CD8-positive, alpha-beta memory T cell (primary cell): Measurements from ENCODE around the gene ZNF710. TPM values are rescaled to one million over a fixed set of nuclear protein-coding genes. Genes with fewer than 3 reads are reported as not detected.

Experiments used
- CTCF ChIA-PET: fragments of 350-600 bp; sonication (Branson Sonifier 250); formaldehyde crosslinking; loops from one replicate; lab custom pipeline; 2021; ENCODE audit warnings: antibody characterized with exemption; lab: Charles Lee
- POLR2A ChIA-PET: fragments of 350-600 bp; sonication (Branson Sonifier 250); formaldehyde crosslinking; loops from one replicate; lab custom pipeline; 2021; ENCODE audit warnings: antibody characterized with exemption; lab: Charles Lee
- DNase-seq, 5 donors: peaks; one replicate each; pipeline versions ENCODE4 v3.0.0 to v3.0.0-alpha.2; 2020 to 2022; ENCODE audit warnings: mixed read lengths in 1 of 5
- H3K27ac ChIP-seq: one replicate; pipeline ENCODE4 v1.7.0; 2013; ENCODE audit warnings: low read depth, mild to moderate bottlenecking, low read length, moderate library complexity
- H3K27me3 ChIP-seq: 2 replicates; pipeline ENCODE4 v1.7.0; 2013; ENCODE audit warnings: low read length, mild to moderate bottlenecking; ENCODE audit not compliant: insufficient read depth, poor library complexity, severe bottlenecking
- H3K36me3 ChIP-seq: 2 replicates; pipeline ENCODE4 v1.7.0; 2013; ENCODE audit warnings: mild to moderate bottlenecking, low read length, moderate library complexity; ENCODE audit not compliant: insufficient read depth
- H3K4me1 ChIP-seq: 2 replicates; pipeline ENCODE4 v1.7.0; 2013; ENCODE audit warnings: mild to moderate bottlenecking, low read length, moderate library complexity; ENCODE audit not compliant: insufficient read depth
- H3K4me3 ChIP-seq: 2 replicates; pipeline ENCODE4 v1.7.0; 2013; ENCODE audit warnings: mild to moderate bottlenecking, low read length
- H3K9me3 ChIP-seq: 2 replicates; pipeline ENCODE4 v1.7.0; 2013; ENCODE audit warnings: mild to moderate bottlenecking, low read length
- H3K27ac Mint-ChIP-seq, 8 donors: one replicate each; pipeline ENCODE4 v1.8.0; 2020 to 2021; ENCODE audit warnings: mixed read lengths in 8 of 8, mild to moderate bottlenecking in 6 of 8, inconsistent platforms in 3 of 8, moderate library complexity in 3 of 8
- H3K27me3 Mint-ChIP-seq, 2 donors: one replicate each; pipeline ENCODE4 v1.8.0; 2020 to 2021; ENCODE audit warnings: mixed read lengths in 2 of 2, mild to moderate bottlenecking in 1 of 2, moderate library complexity in 1 of 2
- H3K36me3 Mint-ChIP-seq, 3 donors: one replicate each; pipeline ENCODE4 v1.8.0; 2020 to 2021; ENCODE audit warnings: mixed read lengths in 3 of 3, inconsistent platforms in 1 of 3, mild to moderate bottlenecking in 1 of 3
- H3K4me1 Mint-ChIP-seq, 3 donors: one replicate each; pipeline ENCODE4 v1.8.0; 2020 to 2021; ENCODE audit warnings: mixed read lengths in 3 of 3, inconsistent platforms in 1 of 3, mild to moderate bottlenecking in 1 of 3
- H3K4me3 Mint-ChIP-seq, 7 donors: one replicate each; pipeline ENCODE4 v1.8.0; 2020 to 2021; ENCODE audit warnings: mixed read lengths in 7 of 7, mild to moderate bottlenecking in 6 of 7, moderate library complexity in 4 of 7, inconsistent platforms in 2 of 7
- H3K9me3 Mint-ChIP-seq, 5 donors: one replicate each; pipeline ENCODE4 v1.8.0; 2020 to 2022; ENCODE audit warnings: mixed read lengths in 5 of 5, mild to moderate bottlenecking in 3 of 5, moderate library complexity in 2 of 5, inconsistent platforms in 1 of 5
- polyA plus RNA-seq: library from polyadenylated mRNA; unstranded; fragments of 300-500 nt; fragmentation: Illumina TruSeq; gene quantifications from one replicate; pipeline ENCODE4 v1.2.3, GENCODE V29; 2021
- total RNA-seq, 2 experiments: library from RNA; stranded (reverse); gene quantifications; one replicate each; pipeline ENCODE4 v1.2.3, GENCODE V29; 2021

The ZNF710 gene
- total and polyA plus RNA-seq, 3 experiments from 2014 or later, result 2.6 to 13.2 (median 13.2) TPM

- Histone ChIP-seq H3K9me3 (no peaks in the 10 kb centered on the region), H3K36me3 (no peaks in the 10 kb centered on the region), H3K27me3 (no peaks in the 10 kb centered on the region), H3K27ac (peak overlapping the region; percentile 63), H3K4me3 (peak overlapping the region; percentile 52), H3K4me1 (peaks cover 69% of the 10 kb centered on the region)
- H3K27ac Mint-ChIP-seq, result peak overlapping the region; percentile 96 to 100 (median 99)
- ChIA-PET CTCF (interaction anchor here (0.9 to 2.8 kb wide), 9 partner anchors 9 to 122 kb away, joined by 3 to 11 read pairs (median 4); partner anchors contain the start of gene SEMA4B), POLR2A (interaction anchor here (0.8 to 1.5 kb wide), 3 partner anchors 16 to 289 kb away, joined by 3 to 5 read pairs (median 3); partner anchors contain the start of genes AP3S2 and IQGAP1)
- DNase-seq, result peak; percentile 28 to 75 (median 65)
- H3K9me3 Mint-ChIP-seq, result no peaks in the 10 kb centered on the region
- H3K36me3 Mint-ChIP-seq, result peaks cover 0 to 5% (median 0%) of the 10 kb centered on the region in 3 donors
- peaks cover 71 to 87% (median 83%) of the 10 kb centered on the region in 3 donors for H3K4me1 Mint-ChIP-seq
- peak overlapping the region; percentile 87 to 98 (median 89) for H3K4me3 Mint-ChIP-seq
- H3K27me3 Mint-ChIP-seq, result no peaks in the 10 kb centered on the region
These were observed 98.1 kb downstream of the ZNF710 start for GRCh38 chr15:90099072-90099867.

- no peak for DNase-seq
These were observed 99.0 kb downstream of the ZNF710 start for GRCh38 chr15:90099868-90100831.

GRCh38 chr15:90101130-90101968 lies 100.2 kb downstream of the ZNF710 start:
- peak; percentile 19 to 61 (median 29) for DNase-seq
- H3K9me3 Mint-ChIP-seq, result no peaks in the 10 kb centered on the region
- Histone ChIP-seq H3K27me3 (no peaks in the 10 kb centered on the region), H3K4me1 (peaks cover 50% of the 10 kb centered on the region), H3K9me3 (no peaks in the 10 kb centered on the region), H3K4me3 (peak overlapping the region; percentile 68), H3K27ac (peak overlapping the region; percentile 63), H3K36me3 (no peaks in the 10 kb centered on the region)
- CTCF ChIA-PET, result interaction anchor here (1.0 to 1.5 kb wide), 3 partner anchors 14 to 132 kb away, joined by 3 to 8 read pairs (median 4); partner anchors contain the start of gene CIB1
- peak overlapping the region; percentile 96 to 100 (median 99) for H3K27ac Mint-ChIP-seq
- H3K36me3 Mint-ChIP-seq, result peaks cover 0 to 5% (median 0%) of the 10 kb centered on the region in 3 donors
- H3K4me1 Mint-ChIP-seq, result peaks cover 55 to 66% (median 63%) of the 10 kb centered on the region in 3 donors
- H3K27me3 Mint-ChIP-seq, result no peaks in the 10 kb centered on the region
- POLR2A ChIA-PET, result interaction anchor here (2.0 kb wide), 1 partner anchor 132 kb away, joined by 11 read pairs; the partner anchor contains the start of genes CIB1 and GDPGP1
- peak overlapping the region; percentile 87 to 98 (median 89) for H3K4me3 Mint-ChIP-seq

More at GRCh38 chr15:90099868-90100831, 99.0 kb downstream of the ZNF710 start:
- no peaks in the 10 kb centered on the region for H3K9me3 Mint-ChIP-seq
- H3K27ac ChIP-seq, result peak overlapping the region; percentile 63
- H3K27me3 Mint-ChIP-seq, result no peaks in the 10 kb centered on the region
- peak overlapping the region; percentile 87 to 98 (median 89) for H3K4me3 Mint-ChIP-seq
- no peaks in the 10 kb centered on the region for H3K27me3 ChIP-seq
- H3K36me3 ChIP-seq, result no peaks in the 10 kb centered on the region
- H3K9me3 ChIP-seq, result no peaks in the 10 kb centered on the region
- H3K36me3 Mint-ChIP-seq, result peaks cover 0 to 5% (median 0%) of the 10 kb centered on the region in 3 donors
- POLR2A ChIA-PET, result interaction anchor here (0.8 to 1.1 kb wide), 2 partner anchors 17 to 288 kb away, joined by 3 read pairs; partner anchors contain the start of gene IQGAP1
- H3K4me3 ChIP-seq, result peak overlapping the region; percentile 52
- H3K27ac Mint-ChIP-seq, result peak overlapping the region; percentile 96 to 100 (median 99)
- H3K4me1 ChIP-seq, result peaks cover 62% of the 10 kb centered on the region
- H3K4me1 Mint-ChIP-seq, result peaks cover 64 to 78% (median 75%) of the 10 kb centered on the region in 3 donors
- CTCF ChIA-PET, result interaction anchor here (0.9 to 2.8 kb wide), 8 partner anchors 9 to 121 kb away, joined by 3 to 11 read pairs (median 4); partner anchors contain the start of gene SEMA4B

- no peaks in the 10 kb centered on the region for H3K27me3 ChIP-seq
- POLR2A ChIA-PET, result interaction anchor here (0.6 to 2.0 kb wide), 3 partner anchors 42 to 131 kb away, joined by 3 to 11 read pairs (median 7); partner anchors contain the start of genes CIB1, GDPGP1 and SEMA4B
- Mint-ChIP-seq H3K4me1 (peaks cover 47 to 57% (median 54%) of the 10 kb centered on the region in 3 donors), H3K36me3 (peaks cover 0 to 5% (median 0%) of the 10 kb centered on the region in 3 donors), H3K4me3 (peak within 1 kb of the TSS; percentile 88 to 98 (median 92)), H3K9me3 (peaks cover 0 to 2% (median 0%) of the 10 kb centered on the region in 5 donors), H3K27me3 (no peaks in the 10 kb centered on the region), H3K27ac (peak within 1 kb of the TSS; percentile 96 to 100 (median 99))
- CTCF ChIA-PET, result interaction anchor here (0.8 to 1.5 kb wide), 6 partner anchors 10 to 131 kb away, joined by 3 to 8 read pairs (median 4); partner anchors contain the start of gene CIB1
- DNase-seq, result peak; percentile 67 to 79 (median 73)
- peak within 1 kb of the TSS; percentile 68 for H3K4me3 ChIP-seq
- H3K9me3 ChIP-seq, result no peaks in the 10 kb centered on the region
- H3K27ac ChIP-seq, result peak within 1 kb of the TSS; percentile 63
- H3K4me1 ChIP-seq, result peaks cover 44% of the 10 kb centered on the region
- H3K36me3 ChIP-seq, result no peaks in the 10 kb centered on the region
These were observed 101.1 kb downstream of the ZNF710 start, which contains the start of gene IDH2 for GRCh38 chr15:90101969-90102890. TSS of gene IDH2 (minus strand) at chr15:90102468. CDS start at chr15:90102390, 78 bp downstream.

GRCh38 chr15:90103701-90104329 lies 102.7 kb downstream of the ZNF710 start:
- peaks cover 0 to 5% (median 0%) of the 10 kb centered on the region in 3 donors for H3K36me3 Mint-ChIP-seq
- CTCF ChIA-PET, result no interaction called here
- no peaks in the 10 kb centered on the region for H3K27me3 ChIP-seq
- no peak for DNase-seq
- H3K36me3 ChIP-seq, result no peaks in the 10 kb centered on the region
- H3K4me1 ChIP-seq, result peaks cover 32% of the 10 kb centered on the region
- peaks cover 32 to 41% (median 38%) of the 10 kb centered on the region in 3 donors for H3K4me1 Mint-ChIP-seq
- H3K9me3 Mint-ChIP-seq, result peaks cover 0 to 2% (median 0%) of the 10 kb centered on the region in 5 donors
- H3K4me3 Mint-ChIP-seq, result peak overlapping the region; percentile 80 to 93 (median 85)
- POLR2A ChIA-PET, result no interaction called here
- no peaks in the 10 kb centered on the region for H3K9me3 ChIP-seq
- H3K4me3 ChIP-seq, result no peak overlapping the region
- peak overlapping the region; percentile 32 to 91 (median 78) for H3K27ac Mint-ChIP-seq
- no peaks in the 10 kb centered on the region for H3K27me3 Mint-ChIP-seq
- H3K27ac ChIP-seq, result no peak overlapping the region

- Histone ChIP-seq H3K36me3 (no peaks in the 10 kb centered on the region), H3K4me1 (peaks cover 25% of the 10 kb centered on the region), H3K4me3 (no peak overlapping the region), H3K27ac (no peak overlapping the region), H3K27me3 (no peaks in the 10 kb centered on the region), H3K9me3 (no peaks in the 10 kb centered on the region)
- Mint-ChIP-seq H3K4me1 (peaks cover 24 to 34% (median 31%) of the 10 kb centered on the region in 3 donors), H3K27me3 (no peaks in the 10 kb centered on the region), H3K27ac (no peak overlapping the region), H3K36me3 (peaks cover 0 to 3% (median 0%) of the 10 kb centered on the region in 3 donors), H3K9me3 (peaks cover 0 to 2% (median 0%) of the 10 kb centered on the region in 5 donors), H3K4me3 (peak overlapping the region in 1 of 7 donors; percentile 92)
- ChIA-PET CTCF (no interaction called here), POLR2A (no interaction called here)
- DNase-seq, result no peak
These were observed 103.4 kb downstream of the ZNF710 start for GRCh38 chr15:90104551-90104950.
